GM23248 (cell line): ENCODE results near the gene PPP1R36.
"Not testable (repeated sequence)": the region's sequence is repeated elsewhere in the genome, so short reads cannot be mapped to it uniquely, and the experiment has no call there.

Experiments used
- EZH2 ChIP-seq: fragments of 200-600 bp; sonication (generic); IDR thresholded peaks from 2 replicates; pipeline ENCODE4 v1.6.1; 2018; ENCODE audit warnings: antibody characterized with exemption, mild to moderate bottlenecking; ENCODE audit not compliant: insufficient read depth, poor library complexity, severe bottlenecking
- EZH2phosphoT487 ChIP-seq: fragments of 200-600 bp; sonication (generic); IDR thresholded peaks from 2 replicates; pipeline ENCODE4 v1.6.1; 2018; ENCODE audit warnings: antibody characterized with exemption, moderate library complexity, mild to moderate bottlenecking, low read depth; ENCODE audit not compliant: insufficient read depth

- not testable (repeated sequence) for TF ChIP-seq EZH2, EZH2phosphoT487
Measured at GRCh38 chr14:64569646-64570045, 19.9 kb downstream of the PPP1R36 start.
